Measurements from ENCODE around the gene RFC2. TPM values are rescaled to one million over a fixed set of nuclear protein-coding genes. Genes with fewer than 3 reads are reported as not detected.

The RFC2 gene
- total and polyA plus RNA-seq, 2 donors = 20.1 to 36.5 TPM

GRCh38 chr7:74287303-74288033 is 33.3 kb upstream of the RFC2 start:
- H3K9me3 ChIP-seq (ENCODE audit: control insufficient read depth in 2 of 2, insufficient read depth in 1 of 2, low read length in 1 of 2) = no peaks in the 10 kb centered on the region
- peaks cover 0 to 37% of the 10 kb centered on the region in 2 donors for H3K27me3 ChIP-seq (ENCODE audit: control insufficient read depth in 2 of 2, insufficient read depth in 1 of 2, low read length in 1 of 2)
- DNase-seq (ENCODE audit: low read depth in 6 of 9, low spot score in 9 of 9) = no peak
- no peak overlapping the region for H3K27ac ChIP-seq (ENCODE audit: low read depth in 1 of 2, low read length in 1 of 2)
- no peak overlapping the region for H3K4me3 ChIP-seq (ENCODE audit: low read length in 2 of 2)
- WGBS = 95% methylated on average over 7 of the region's 7 CpGs
- H3K4me1 ChIP-seq (ENCODE audit: control insufficient read depth in 2 of 2, insufficient read depth in 2 of 2, low read length in 2 of 2) = peaks cover 5 to 23% of the 10 kb centered on the region in 2 donors
- no peaks in the 10 kb centered on the region for H3K36me3 ChIP-seq (ENCODE audit: control insufficient read depth in 2 of 2, insufficient read depth in 2 of 2, low read length in 1 of 2)

DNA sequence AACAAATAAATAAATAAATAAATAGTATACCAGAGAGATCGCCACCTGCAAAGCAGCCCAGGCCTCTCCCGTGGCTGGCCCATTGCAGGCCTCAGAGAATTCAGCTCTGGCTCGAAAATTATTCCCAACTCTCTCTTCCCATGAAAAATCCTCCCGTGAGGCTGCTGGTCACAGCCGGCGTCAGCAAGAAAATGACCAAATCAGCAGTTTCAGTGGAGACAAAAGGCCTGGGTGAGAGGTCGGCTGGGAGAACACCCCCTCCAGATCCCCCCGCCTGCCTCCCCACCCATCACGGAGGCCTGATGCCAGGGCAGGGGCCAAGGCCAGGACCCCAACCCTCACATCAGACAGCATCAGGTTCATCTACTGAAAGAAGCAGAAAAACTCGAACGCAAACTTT is 31.9 kb upstream of the RFC2 start:
- no peak overlapping the region for H3K4me3 ChIP-seq (ENCODE audit: low read length in 2 of 2)
- H3K4me1 ChIP-seq (ENCODE audit: control insufficient read depth in 2 of 2, insufficient read depth in 2 of 2, low read length in 2 of 2) = peaks cover 5 to 23% of the 10 kb centered on the region in 2 donors
- no peaks in the 10 kb centered on the region for H3K9me3 ChIP-seq (ENCODE audit: control insufficient read depth in 2 of 2, insufficient read depth in 1 of 2, low read length in 1 of 2)
- WGBS = 97% methylated on average over 11 of the region's 11 CpGs
- peaks cover 0 to 32% of the 10 kb centered on the region in 2 donors for H3K27me3 ChIP-seq (ENCODE audit: control insufficient read depth in 2 of 2, insufficient read depth in 1 of 2, low read length in 1 of 2)
- no peaks in the 10 kb centered on the region for H3K36me3 ChIP-seq (ENCODE audit: control insufficient read depth in 2 of 2, insufficient read depth in 2 of 2, low read length in 1 of 2)
- no peak overlapping the region for H3K27ac ChIP-seq (ENCODE audit: low read depth in 1 of 2, low read length in 1 of 2)
- no peak for DNase-seq (ENCODE audit: low read depth in 6 of 9, low spot score in 9 of 9)

- no peak for DNase-seq (ENCODE audit: low read depth in 6 of 9, low spot score in 9 of 9)
- Histone ChIP-seq H3K36me3 (ENCODE audit: control insufficient read depth in 2 of 2, insufficient read depth in 2 of 2, low read length in 1 of 2) (no peaks in the 10 kb centered on the region), H3K4me3 (ENCODE audit: low read length in 2 of 2) (no peak overlapping the region), H3K9me3 (ENCODE audit: control insufficient read depth in 2 of 2, insufficient read depth in 1 of 2, low read length in 1 of 2) (no peaks in the 10 kb centered on the region), H3K4me1 (ENCODE audit: control insufficient read depth in 2 of 2, insufficient read depth in 2 of 2, low read length in 2 of 2) (peaks cover 5 to 12% of the 10 kb centered on the region in 2 donors), H3K27me3 (ENCODE audit: control insufficient read depth in 2 of 2, insufficient read depth in 1 of 2, low read length in 1 of 2) (peaks cover 0 to 18% of the 10 kb centered on the region in 2 donors), H3K27ac (ENCODE audit: low read depth in 1 of 2, low read length in 1 of 2) (no peak overlapping the region)
- 56% methylated on average over 9 of the region's 9 CpGs for WGBS
These were observed 30.6 kb upstream of the RFC2 start for GRCh38 chr7:74284781-74285259.

- no peak for DNase-seq (ENCODE audit: low read depth in 6 of 9, low spot score in 9 of 9)
- H3K9me3 ChIP-seq (ENCODE audit: control insufficient read depth in 2 of 2, insufficient read depth in 1 of 2, low read length in 1 of 2) = no peaks in the 10 kb centered on the region
- 92% methylated on average over 9 of the region's 9 CpGs for WGBS
- no peak overlapping the region for H3K27ac ChIP-seq (ENCODE audit: low read depth in 1 of 2, low read length in 1 of 2)
- peaks cover 4 to 9% of the 10 kb centered on the region in 2 donors for H3K4me1 ChIP-seq (ENCODE audit: control insufficient read depth in 2 of 2, insufficient read depth in 2 of 2, low read length in 2 of 2)
- no peaks in the 10 kb centered on the region for H3K36me3 ChIP-seq (ENCODE audit: control insufficient read depth in 2 of 2, insufficient read depth in 2 of 2, low read length in 1 of 2)
- peaks cover 0 to 13% of the 10 kb centered on the region in 2 donors for H3K27me3 ChIP-seq (ENCODE audit: control insufficient read depth in 2 of 2, insufficient read depth in 1 of 2, low read length in 1 of 2)
- H3K4me3 ChIP-seq (ENCODE audit: low read length in 2 of 2) = no peak overlapping the region
These were observed 29.8 kb upstream of the RFC2 start for GRCh38 chr7:74283858-74284447.

DNA sequence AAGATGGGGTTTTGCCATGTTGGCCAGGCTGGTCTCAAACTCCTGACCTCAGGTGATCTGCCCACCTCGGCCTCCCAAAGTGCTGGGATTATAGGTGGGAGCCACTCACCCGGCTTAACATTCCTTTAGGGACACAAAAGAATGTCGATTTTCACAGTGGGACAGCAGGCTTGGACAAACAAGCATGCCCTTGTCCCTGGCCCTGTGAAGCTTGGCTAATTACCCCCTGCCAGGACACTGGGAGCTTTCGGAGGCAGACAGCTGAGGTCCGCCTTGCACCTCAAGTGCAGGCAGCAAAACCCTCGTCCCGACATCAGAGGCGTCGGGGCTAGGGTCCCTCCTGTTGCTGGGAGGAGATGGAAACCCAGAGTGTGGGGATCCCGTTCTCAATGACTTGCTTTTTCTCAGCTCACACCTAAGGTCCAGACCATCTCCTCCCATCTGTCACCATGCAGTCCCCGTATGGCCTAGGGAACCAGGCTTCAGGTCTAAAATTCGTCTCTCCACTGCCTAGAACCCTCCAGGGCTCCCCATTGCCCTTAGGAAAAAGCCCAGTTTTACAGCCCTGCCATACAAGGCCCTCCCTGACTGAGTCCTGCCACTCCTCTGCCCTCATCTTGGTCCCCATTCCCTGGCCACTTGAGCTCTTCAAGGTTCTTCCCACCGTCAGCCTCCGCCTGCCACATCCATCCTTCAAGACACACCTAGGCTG is 28.7 kb upstream of the RFC2 start:
- 96% methylated on average over 14 of the region's 14 CpGs for WGBS
- DNase-seq (ENCODE audit: low read depth in 6 of 9, low spot score in 9 of 9) = no peak
- no peaks in the 10 kb centered on the region for H3K9me3 ChIP-seq (ENCODE audit: control insufficient read depth in 2 of 2, insufficient read depth in 1 of 2, low read length in 1 of 2)
- H3K27me3 ChIP-seq (ENCODE audit: control insufficient read depth in 2 of 2, insufficient read depth in 1 of 2, low read length in 1 of 2) = peaks cover 0 to 3% of the 10 kb centered on the region in 2 donors
- no peak overlapping the region for H3K4me3 ChIP-seq (ENCODE audit: low read length in 2 of 2)
- no peaks in the 10 kb centered on the region for H3K4me1 ChIP-seq (ENCODE audit: control insufficient read depth in 2 of 2, insufficient read depth in 2 of 2, low read length in 2 of 2)
- no peaks in the 10 kb centered on the region for H3K36me3 ChIP-seq (ENCODE audit: control insufficient read depth in 2 of 2, insufficient read depth in 2 of 2, low read length in 1 of 2)
- H3K27ac ChIP-seq (ENCODE audit: low read depth in 1 of 2, low read length in 1 of 2) = no peak overlapping the region

DNA sequence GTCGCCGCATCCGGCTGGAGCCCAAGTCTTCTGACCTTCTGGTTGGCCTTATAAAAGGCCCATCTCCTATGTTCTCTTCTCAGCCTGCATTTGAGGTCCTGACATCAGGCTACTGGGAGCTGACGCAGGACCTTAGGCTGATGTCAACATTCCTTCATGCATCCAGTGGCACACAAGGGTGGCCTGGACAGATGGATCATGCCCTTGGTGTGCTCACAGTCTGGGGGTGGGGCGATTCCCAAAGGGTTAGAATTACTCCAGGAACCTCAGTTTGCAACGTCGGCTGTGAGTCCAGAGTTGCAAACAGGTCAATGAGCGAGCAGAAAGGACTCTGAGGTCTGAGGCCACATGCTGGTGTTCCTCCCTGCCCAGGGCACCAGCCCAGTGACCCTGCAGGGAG is 26.8 kb upstream of the RFC2 start:
- Histone ChIP-seq H3K27me3 (ENCODE audit: control insufficient read depth in 2 of 2, insufficient read depth in 1 of 2, low read length in 1 of 2) (no peaks in the 10 kb centered on the region), H3K4me3 (ENCODE audit: low read length in 2 of 2) (no peak overlapping the region), H3K36me3 (ENCODE audit: control insufficient read depth in 2 of 2, insufficient read depth in 2 of 2, low read length in 1 of 2) (no peaks in the 10 kb centered on the region), H3K27ac (ENCODE audit: low read depth in 1 of 2, low read length in 1 of 2) (no peak overlapping the region), H3K9me3 (ENCODE audit: control insufficient read depth in 2 of 2, insufficient read depth in 1 of 2, low read length in 1 of 2) (no peaks in the 10 kb centered on the region), H3K4me1 (ENCODE audit: control insufficient read depth in 2 of 2, insufficient read depth in 2 of 2, low read length in 2 of 2) (no peaks in the 10 kb centered on the region)
- DNase-seq (ENCODE audit: low read depth in 6 of 9, low spot score in 9 of 9) = no peak
- 97% methylated on average over 8 of the region's 8 CpGs for WGBS

DNA sequence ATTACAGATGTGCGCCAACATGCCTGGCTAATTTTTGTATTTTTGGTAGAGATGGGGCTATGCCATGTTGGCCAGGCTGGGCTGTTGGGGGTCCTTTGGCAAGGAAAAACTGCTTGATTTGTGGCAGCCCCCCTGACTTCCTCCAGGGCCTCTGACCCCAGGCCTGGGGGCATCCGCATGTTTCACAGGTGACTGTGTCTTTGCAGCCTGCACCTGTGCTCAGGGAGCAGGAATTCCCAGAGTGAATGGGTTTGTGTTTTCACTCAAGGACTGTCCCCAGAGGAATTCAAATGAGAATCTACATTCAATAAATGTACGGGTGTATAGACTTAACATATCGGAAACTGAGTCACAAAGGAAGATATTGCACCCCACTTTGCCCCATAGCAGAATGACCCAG is 23.4 kb upstream of the RFC2 start:
- H3K36me3 ChIP-seq (ENCODE audit: control insufficient read depth in 2 of 2, insufficient read depth in 2 of 2, low read length in 1 of 2) = no peaks in the 10 kb centered on the region

GRCh38 chr7:74275401-74275881 is 21.2 kb upstream of the RFC2 start:
- H3K36me3 ChIP-seq (ENCODE audit: control insufficient read depth in 2 of 2, insufficient read depth in 2 of 2, low read length in 1 of 2) = no peaks in the 10 kb centered on the region
- no peaks in the 10 kb centered on the region for H3K27me3 ChIP-seq (ENCODE audit: control insufficient read depth in 2 of 2, insufficient read depth in 1 of 2, low read length in 1 of 2)
- no peak for DNase-seq (ENCODE audit: low read depth in 6 of 9, low spot score in 9 of 9)
- no peak overlapping the region for H3K4me3 ChIP-seq (ENCODE audit: low read length in 2 of 2)
- no peak overlapping the region for H3K27ac ChIP-seq (ENCODE audit: low read depth in 1 of 2, low read length in 1 of 2)
- WGBS = 72% methylated on average over 6 of the region's 6 CpGs
- peaks cover 3 to 13% of the 10 kb centered on the region in 2 donors for H3K4me1 ChIP-seq (ENCODE audit: control insufficient read depth in 2 of 2, insufficient read depth in 2 of 2, low read length in 2 of 2)
- H3K9me3 ChIP-seq (ENCODE audit: control insufficient read depth in 2 of 2, insufficient read depth in 1 of 2, low read length in 1 of 2) = no peaks in the 10 kb centered on the region

More for the DNA sequence above, 23.4 kb upstream of the RFC2 start:
- 97% methylated on average over 4 of the region's 4 CpGs for WGBS
- peaks cover 0 to under 1% of the 10 kb centered on the region in 2 donors for H3K4me1 ChIP-seq (ENCODE audit: control insufficient read depth in 2 of 2, insufficient read depth in 2 of 2, low read length in 2 of 2)
- H3K27me3 ChIP-seq (ENCODE audit: control insufficient read depth in 2 of 2, insufficient read depth in 1 of 2, low read length in 1 of 2) = no peaks in the 10 kb centered on the region
- H3K4me3 ChIP-seq (ENCODE audit: low read length in 2 of 2) = no peak overlapping the region
- no peak overlapping the region for H3K27ac ChIP-seq (ENCODE audit: low read depth in 1 of 2, low read length in 1 of 2)
- H3K9me3 ChIP-seq (ENCODE audit: control insufficient read depth in 2 of 2, insufficient read depth in 1 of 2, low read length in 1 of 2) = no peaks in the 10 kb centered on the region
- DNase-seq (ENCODE audit: low read depth in 6 of 9, low spot score in 9 of 9) = no peak
